Measurements from ENCODE around the gene NOL9.
A peak's percentile ranks its signal among the peaks of the same experiment; 100 is the strongest.

NOL9 gene

DNA sequence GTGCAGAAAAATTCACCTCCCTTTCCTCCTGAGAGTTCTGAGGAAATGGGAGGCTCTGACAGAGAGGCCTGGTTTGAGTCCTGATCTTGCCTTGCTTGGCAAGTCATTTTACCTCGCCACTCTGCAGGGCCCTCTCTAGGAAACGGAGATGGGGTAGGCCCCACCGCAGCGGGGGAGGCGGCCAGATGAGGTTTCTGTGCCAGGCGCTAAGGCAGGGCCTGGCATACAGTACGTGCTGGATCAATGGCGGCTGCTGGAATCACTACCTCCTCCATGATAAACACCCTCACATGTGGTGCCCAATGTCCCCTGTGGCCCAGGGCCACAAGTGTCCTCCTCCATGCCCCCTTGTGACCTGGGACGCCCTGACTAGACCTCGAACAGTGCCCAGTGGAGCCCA is 62.3 kb downstream of the NOL9 start:
- Histone ChIP-seq H3K27me3 (no peaks in the 10 kb centered on the region), H3K9me3 (no peaks in the 10 kb centered on the region), H3K4me1 (peaks cover 10% of the 10 kb centered on the region; the same call in 1 of the 2 replicates), H3K36me3 (no peaks in the 10 kb centered on the region), H3K4me3 (ENCODE audit: low read depth, low read length) (no peak overlapping the region)
- TF ChIP-seq, protein P1, sequence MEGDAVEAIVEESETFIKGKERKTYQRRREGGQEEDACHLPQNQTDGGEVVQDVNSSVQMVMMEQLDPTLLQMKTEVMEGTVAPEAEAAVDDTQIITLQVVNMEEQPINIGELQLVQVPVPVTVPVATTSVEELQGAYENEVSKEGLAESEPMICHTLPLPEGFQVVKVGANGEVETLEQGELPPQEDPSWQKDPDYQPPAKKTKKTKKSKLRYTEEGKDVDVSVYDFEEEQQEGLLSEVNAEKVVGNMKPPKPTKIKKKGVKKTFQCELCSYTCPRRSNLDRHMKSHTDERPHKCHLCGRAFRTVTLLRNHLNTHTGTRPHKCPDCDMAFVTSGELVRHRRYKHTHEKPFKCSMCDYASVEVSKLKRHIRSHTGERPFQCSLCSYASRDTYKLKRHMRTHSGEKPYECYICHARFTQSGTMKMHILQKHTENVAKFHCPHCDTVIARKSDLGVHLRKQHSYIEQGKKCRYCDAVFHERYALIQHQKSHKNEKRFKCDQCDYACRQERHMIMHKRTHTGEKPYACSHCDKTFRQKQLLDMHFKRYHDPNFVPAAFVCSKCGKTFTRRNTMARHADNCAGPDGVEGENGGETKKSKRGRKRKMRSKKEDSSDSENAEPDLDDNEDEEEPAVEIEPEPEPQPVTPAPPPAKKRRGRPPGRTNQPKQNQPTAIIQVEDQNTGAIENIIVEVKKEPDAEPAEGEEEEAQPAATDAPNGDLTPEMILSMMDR (IDR thresholded peaks at IDR 0.05; ENCODE audit: low read depth, low read length): no peak
- no peak for DNase-seq

DNA sequence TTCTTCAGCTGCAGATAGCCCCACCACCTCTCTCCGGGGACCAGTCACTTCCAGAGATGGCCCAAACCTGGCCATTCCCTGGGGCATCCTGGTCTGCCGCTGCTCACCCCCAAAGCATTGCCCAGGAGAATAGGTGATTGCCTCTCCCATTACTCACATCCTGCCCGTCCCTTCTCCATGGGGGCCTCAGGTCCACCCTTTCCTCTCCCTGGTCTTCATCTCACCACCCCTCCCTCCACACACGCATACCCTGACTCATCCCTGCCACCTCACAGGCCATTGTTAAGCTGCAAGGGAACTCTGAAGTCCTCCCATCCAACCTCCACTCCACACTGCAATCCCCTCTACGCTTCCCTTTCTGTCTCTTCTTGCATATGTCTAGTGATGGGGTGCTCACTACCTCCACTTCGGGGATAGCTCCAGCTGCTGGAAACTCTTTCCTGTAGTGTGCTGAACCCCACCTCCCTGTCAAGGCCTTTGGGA is 62.8 kb downstream of the NOL9 start, which contains the start of gene PLEKHG5:
Gene PLEKHG5, minus strand, starts transcription at position 188 of the 483 bp plus-strand sequence. CDS start 14,096 bp downstream, outside the sequence.
- TF ChIP-seq, protein P1 (IDR thresholded peaks at IDR 0.05; ENCODE audit: low read depth, low read length): no peak
- Histone ChIP-seq H3K9me3 (no peaks in the 10 kb centered on the region), H3K36me3 (no peaks in the 10 kb centered on the region), H3K4me3 (ENCODE audit: low read depth, low read length) (peak within 1 kb of the TSS; percentile 68), H3K4me1 (peaks cover 10% of the 10 kb centered on the region; the same call in 1 of the 2 replicates), H3K27me3 (no peaks in the 10 kb centered on the region)
- no peak for DNase-seq

DNA sequence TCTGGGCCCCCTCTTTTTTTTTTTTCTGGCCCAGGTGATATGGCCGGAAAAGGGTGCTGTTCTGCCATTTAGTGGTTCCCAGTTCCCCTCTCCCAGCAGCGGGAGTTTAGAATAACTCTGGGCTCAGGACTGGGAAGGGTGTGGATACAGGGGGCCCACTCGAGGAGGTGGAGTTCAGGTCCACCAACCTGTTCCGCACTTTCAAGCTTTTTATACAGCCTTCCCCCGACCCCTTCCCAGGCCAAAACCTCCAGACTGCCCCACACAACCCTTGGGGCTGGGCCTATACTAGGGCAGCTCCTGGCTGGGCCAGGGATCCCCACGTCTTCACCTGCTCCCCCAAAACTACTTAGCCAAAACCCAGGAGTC is 63.2 kb downstream of the NOL9 start:
- Histone ChIP-seq H3K4me1 (peaks cover 10% of the 10 kb centered on the region; the same call in 1 of the 2 replicates), H3K27me3 (peaks cover 4% of the 10 kb centered on the region), H3K36me3 (no peaks in the 10 kb centered on the region), H3K9me3 (no peaks in the 10 kb centered on the region), H3K4me3 (ENCODE audit: low read depth, low read length) (peak overlapping the region; percentile 68)
- TF ChIP-seq, protein P1 (IDR thresholded peaks at IDR 0.05; ENCODE audit: low read depth, low read length): no peak
- no peak for DNase-seq

DNA sequence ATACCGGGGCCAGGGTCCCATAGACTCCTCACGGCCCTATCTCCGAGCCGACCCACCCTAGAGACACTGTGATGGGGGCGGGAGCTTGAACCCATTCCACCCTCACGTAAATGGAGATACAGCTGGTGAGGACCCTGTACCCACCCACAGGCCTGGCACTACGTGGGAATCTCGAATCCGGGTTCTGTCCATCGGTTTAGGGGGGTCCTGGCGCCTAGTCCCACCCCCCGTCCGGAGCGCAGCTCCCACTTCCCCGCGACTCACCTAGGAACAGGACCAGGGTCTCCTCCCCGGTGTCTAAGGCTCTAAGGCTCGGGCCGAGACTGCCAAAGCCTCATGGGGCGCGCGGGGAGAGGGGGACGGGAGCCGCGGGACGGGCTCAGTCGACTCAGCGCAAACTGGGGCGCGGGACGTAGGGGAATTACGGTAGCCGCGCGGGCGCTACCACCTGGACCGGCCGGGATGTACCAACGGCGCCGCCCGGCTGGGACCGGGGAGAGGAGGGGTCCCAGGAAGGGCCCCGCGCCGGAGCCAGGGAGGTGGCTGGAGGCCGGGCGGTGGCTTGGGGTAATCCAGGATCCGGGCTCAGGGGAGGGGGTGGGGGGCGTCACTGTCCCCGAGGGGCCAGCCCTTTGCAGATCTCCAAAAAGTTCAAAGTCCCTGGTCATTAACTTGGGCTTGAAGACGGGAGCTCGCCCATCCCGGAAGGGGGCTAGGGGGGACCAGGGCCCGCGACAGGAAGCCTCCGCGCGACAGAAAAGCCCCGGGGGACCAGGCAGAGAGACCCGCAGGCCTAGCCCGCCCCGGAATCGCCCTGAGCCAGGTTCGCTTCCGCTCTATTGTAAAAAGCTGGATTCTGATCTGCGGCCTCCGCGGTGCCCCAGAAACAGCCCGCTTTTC is 63.9 kb downstream of the NOL9 start:
- peaks cover 10% of the 10 kb centered on the region; the same call in 1 of the 2 replicates for H3K4me1 ChIP-seq
- no peaks in the 10 kb centered on the region for H3K36me3 ChIP-seq
- H3K4me3 ChIP-seq (ENCODE audit: low read depth, low read length): peak overlapping the region; percentile 68
- TF ChIP-seq, protein P1 (IDR thresholded peaks at IDR 0.05; ENCODE audit: low read depth, low read length): no peak
- no peaks in the 10 kb centered on the region for H3K9me3 ChIP-seq
- DNase-seq: peak; percentile 70
- H3K27me3 ChIP-seq: peaks cover 8% of the 10 kb centered on the region

DNA sequence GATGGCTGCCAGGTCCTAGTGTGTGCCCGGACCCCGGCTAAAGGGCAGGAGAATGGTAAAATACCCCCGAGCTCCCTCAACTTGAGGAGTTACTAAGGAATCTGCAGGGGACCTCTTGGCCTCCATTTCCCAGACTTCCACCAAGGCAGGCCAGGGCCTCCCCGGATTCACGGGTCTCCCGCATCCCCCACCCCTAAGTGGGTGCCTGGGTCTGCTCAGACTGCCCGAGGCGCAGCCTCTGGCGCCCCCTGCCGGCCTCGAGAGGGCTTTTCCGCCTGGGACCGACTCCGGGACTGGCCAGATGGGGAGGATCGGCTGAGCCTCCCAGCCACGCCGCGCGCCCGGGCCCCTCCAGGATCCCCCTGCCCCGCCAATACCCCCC is 64.5 kb downstream of the NOL9 start:
- DNase-seq: peak; percentile 72
- H3K36me3 ChIP-seq: no peaks in the 10 kb centered on the region
- peaks cover 10% of the 10 kb centered on the region; the same call in 1 of the 2 replicates for H3K4me1 ChIP-seq
- TF ChIP-seq, protein P1 (IDR thresholded peaks at IDR 0.05; ENCODE audit: low read depth, low read length): peak; percentile 73
- H3K9me3 ChIP-seq: no peaks in the 10 kb centered on the region
- peaks cover 12% of the 10 kb centered on the region for H3K27me3 ChIP-seq
- peak overlapping the region; percentile 68 for H3K4me3 ChIP-seq (ENCODE audit: low read depth, low read length)

DNA sequence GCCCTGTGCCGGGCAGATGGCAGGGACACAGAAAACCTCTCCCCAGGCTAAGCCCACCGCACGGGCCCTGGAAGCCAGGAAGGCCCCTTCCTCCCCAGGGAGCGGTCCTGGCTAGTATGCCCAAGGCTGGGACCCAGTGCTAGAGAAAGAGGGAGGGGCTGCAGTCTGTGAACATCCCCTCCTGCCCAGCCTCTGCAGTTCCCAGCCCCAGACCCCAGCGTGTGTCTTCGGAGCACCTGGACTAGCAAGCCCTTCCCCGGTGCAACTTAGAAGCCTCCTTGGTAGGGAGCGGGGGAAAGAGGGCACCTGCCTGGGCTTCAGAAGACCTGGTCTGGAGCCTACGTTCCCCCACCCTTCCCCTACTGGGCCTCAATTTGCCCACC is 64.9 kb downstream of the NOL9 start:
- TF ChIP-seq, protein P1 (IDR thresholded peaks at IDR 0.05; ENCODE audit: low read depth, low read length): no peak
- H3K9me3 ChIP-seq: no peaks in the 10 kb centered on the region
- no peak for DNase-seq
- H3K27me3 ChIP-seq: peaks cover 13% of the 10 kb centered on the region
- H3K4me3 ChIP-seq (ENCODE audit: low read depth, low read length): no peak overlapping the region; the same call in 1 of the 2 replicates
- peaks cover 10% of the 10 kb centered on the region; the same call in 1 of the 2 replicates for H3K4me1 ChIP-seq
- no peaks in the 10 kb centered on the region for H3K36me3 ChIP-seq
